HG03095 (cell line): ENCODE data around the gene GATA1.
"Not testable (repeated sequence)": the region's sequence is repeated elsewhere in the genome, so short reads cannot be mapped to it uniquely, and the experiment has no call there.

ENCODE experiments used
- ATAC-seq: cut with Tn5 transposase; IDR thresholded peaks from one replicate; pipeline ENCODE4 v1.9.1; 2021; ENCODE audit warnings: moderate library complexity; ENCODE audit not compliant: unreplicated experiment

The GATA1 gene

GRCh38 chrX:48806081-48806480 is 19.7 kb downstream of the GATA1 start:
- ATAC-seq = no peak

GRCh38 chrX:48813644-48814043 is 27.3 kb downstream of the GATA1 start:
- no peak for ATAC-seq

DNA sequence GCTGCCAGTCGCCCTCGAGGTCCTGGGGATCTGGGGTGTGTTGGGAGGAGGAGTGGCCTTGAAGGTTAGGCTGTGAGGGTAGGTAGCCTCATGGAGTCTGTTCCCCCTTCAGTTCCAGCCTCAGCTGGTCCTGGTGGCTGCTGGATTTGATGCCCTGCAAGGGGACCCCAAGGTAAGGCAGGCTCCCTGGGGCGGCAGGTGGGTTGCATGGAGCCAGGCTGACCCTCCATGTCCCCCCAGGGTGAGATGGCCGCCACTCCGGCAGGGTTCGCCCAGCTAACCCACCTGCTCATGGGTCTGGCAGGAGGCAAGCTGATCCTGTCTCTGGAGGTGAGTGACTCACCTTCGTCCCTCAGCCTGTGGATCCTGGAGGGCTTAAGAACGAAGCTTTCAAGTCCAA is 28.3 kb downstream of the GATA1 start:
- ATAC-seq = no peak

DNA sequence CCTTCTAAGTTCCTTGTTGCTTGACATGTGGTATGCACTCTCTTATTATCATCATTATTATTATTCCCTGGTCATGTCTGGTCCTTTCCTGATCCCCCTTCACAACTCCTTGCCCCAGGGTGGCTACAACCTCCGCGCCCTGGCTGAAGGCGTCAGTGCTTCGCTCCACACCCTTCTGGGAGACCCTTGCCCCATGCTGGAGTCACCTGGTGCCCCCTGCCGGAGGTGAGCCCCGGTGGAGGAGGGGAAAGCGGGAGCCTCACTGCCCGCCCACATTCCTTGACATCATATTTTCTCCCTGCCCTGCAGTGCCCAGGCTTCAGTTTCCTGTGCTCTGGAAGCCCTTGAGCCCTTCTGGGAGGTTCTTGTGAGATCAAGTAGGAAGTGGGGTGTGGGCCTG is 28.9 kb downstream of the GATA1 start:
- ATAC-seq = no peak

GRCh38 chrX:48816014-48816810 is 29.8 kb downstream of the GATA1 start:
- ATAC-seq = no peak

- no peak for ATAC-seq
These were observed 31.7 kb downstream of the GATA1 start for GRCh38 chrX:48818098-48818497.

- no peak for ATAC-seq
These were observed 32.5 kb downstream of the GATA1 start for GRCh38 chrX:48818866-48819265.

DNA sequence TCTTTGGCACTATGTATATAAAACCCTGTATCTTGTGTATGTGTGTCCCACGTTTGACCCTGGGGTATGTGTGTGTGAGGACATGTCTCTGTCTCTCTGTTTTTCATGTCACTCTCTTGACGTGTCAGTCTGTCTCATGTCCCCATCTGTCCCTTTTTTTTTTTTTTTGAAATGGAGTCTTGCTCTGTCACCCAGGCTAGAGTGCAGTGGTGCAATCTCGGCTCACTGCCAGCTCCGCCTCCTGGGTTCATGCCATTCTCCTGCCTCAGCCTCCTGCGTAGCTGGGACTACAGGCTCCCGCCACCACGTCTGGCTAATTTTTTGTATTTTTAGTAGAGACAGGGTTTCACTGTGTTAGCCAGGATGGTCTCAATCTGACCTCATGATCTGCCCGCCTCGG is 33.0 kb downstream of the GATA1 start:
- ATAC-seq = not testable (repeated sequence)

DNA sequence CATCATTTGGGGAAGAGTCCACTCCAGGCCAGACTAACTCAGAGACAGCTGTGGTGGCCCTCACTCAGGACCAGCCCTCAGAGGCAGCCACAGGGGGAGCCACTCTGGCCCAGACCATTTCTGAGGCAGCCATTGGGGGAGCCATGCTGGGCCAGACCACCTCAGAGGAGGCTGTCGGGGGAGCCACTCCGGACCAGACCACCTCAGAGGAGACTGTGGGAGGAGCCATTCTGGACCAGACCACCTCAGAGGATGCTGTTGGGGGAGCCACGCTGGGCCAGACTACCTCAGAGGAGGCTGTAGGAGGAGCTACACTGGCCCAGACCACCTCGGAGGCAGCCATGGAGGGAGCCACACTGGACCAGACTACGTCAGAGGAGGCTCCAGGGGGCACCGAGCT is 36.7 kb downstream of the GATA1 start:
- no peak for ATAC-seq

GRCh38 chrX:48824066-48824465 is 37.7 kb downstream of the GATA1 start:
- no peak for ATAC-seq

GRCh38 chrX:48826135-48826875 is 39.9 kb downstream of the GATA1 start, which contains the start of gene ERAS:
Gene ERAS (plus strand): TSS chrX:48826513. CDS start chrX:48829124, 2,611 bp downstream.
- ATAC-seq = no peak

DNA sequence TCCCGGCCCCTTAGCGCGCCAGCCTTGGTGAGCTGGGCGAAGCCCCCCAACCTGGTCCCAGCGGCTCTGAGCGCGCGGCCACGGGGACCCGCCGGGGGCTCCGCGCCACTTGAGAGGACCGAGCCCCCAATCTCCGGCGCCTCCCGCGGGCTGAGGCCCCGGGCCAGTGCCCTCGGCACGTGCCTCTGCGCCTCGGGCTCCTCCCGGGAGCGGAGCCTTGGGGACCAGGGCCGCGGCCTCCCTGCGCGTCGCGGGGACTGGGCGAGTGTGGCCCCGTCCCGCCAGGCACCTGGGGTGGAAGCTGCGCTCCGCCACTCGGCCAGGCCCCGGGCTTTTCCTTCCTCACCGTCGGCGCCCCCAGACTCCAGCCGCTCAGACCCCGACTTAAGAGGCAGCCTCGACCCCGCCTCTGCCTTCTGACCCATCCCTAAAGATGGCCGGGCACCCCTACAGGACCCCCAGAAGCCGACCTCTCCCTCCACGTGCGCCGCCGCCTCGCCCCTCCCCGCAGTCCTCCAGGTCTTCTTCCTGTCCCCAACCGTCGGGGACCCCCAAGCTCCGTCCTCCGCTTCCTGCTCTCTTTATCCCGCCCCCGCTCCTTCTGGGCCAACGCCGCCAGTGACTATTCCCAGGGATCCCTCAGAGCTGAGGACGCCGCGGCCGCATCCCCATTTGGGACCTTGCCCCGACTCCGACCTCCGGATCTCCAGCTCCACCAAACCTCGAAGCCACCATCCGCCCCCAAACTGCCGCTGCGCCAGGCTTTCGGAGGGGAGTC is 40.7 kb downstream of the GATA1 start:
- no peak for ATAC-seq

DNA sequence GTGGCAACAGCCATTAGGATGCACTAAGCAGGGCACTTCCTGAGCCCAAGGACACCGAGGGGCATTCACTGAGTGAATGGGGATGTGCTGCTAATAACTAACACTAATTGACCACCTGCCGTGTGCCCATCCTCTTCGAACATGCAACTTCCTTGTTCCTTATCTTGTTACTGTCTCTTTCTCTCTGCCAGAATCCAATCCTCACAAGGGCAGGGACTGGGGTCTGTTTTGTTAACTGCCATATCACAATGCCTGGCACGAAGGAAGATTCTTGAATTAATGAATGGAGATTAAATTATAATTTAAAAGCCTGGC is 41.2 kb downstream of the GATA1 start:
- no peak for ATAC-seq

DNA sequence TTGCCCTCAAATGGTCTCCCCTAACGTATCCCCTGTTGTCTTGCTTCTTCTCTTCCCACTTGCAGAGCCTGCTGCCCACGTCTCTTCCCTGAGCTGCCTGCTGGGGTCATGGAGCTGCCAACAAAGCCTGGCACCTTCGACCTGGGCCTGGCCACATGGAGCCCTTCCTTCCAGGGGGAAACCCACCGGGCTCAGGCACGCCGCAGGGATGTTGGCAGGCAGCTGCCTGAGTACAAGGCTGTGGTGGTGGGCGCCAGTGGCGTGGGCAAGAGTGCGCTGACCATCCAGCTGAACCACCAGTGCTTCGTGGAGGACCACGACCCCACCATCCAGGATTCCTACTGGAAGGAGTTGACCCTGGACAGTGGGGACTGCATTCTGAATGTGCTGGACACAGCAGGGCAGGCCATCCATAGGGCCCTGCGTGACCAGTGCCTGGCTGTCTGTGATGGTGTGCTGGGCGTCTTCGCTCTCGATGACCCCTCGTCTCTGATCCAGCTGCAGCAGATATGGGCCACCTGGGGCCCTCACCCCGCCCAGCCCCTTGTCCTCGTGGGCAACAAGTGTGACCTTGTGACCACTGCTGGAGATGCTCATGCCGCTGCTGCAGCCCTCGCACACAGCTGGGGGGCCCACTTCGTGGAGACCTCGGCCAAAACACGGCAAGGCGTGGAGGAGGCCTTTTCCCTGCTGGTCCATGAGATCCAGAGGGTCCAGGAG is 42.8 kb downstream of the GATA1 start:
- ATAC-seq = no peak

DNA sequence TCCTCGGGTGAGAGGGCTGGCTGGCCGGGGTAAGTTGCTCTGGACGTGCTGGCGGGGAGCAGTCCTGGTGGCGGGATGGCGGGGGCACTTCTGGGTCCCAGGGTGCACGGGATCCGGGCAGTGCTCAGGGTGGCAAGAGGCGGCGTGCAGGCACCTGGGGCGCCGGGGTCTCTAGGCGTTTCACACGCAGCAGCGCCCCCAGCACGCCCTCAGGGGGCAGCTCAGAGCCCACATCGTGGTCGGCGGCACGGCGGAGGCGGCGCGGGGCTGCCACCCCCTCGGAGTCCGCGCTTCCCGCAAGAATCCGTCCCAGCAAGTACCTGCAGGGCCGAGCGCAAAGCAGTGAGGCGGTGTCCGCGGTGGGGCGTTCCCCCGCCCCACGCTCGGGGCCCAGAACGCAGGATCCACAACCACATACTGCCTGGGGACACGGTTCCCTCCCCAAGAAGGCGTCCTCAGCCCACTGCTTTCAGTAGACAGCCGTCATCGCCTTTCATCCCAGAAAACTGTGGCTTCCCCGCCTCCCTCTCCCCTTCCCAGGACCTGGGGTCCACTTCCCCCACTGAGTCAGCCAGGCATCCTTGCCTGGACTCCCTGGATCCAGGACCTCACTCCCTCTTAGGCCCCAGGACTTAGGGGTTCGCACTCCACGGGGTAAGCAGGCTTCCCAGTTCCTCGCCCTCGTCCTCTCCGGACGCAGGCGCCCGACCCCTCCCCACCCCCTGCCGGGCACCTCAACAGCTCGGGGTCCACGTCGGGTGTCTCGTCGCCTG is 44.9 kb downstream of the GATA1 start:
- no peak for ATAC-seq

DNA sequence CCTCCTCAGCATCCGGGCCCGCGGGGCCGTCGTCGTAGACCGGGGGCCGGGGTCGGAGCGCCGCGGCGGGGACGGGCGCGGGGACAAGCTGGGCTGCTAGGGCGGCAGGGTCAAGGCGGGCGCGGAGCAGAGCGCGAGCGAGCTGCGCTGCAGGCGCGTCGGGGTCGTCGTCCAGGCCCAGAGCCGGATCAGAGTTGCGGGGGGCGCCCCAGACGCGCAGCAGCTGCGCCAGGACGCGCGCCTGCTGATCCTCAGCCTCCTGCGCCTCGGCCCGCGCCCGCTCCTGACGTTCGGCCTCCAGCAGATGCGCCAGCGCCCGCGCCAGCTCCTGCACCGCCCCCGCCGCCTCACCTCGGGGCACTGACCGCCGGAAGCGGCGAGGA is 45.5 kb downstream of the GATA1 start:
- ATAC-seq = no peak

GRCh38 chrX:48833542-48834138 is 47.2 kb downstream of the GATA1 start:
- ATAC-seq = no peak

DNA sequence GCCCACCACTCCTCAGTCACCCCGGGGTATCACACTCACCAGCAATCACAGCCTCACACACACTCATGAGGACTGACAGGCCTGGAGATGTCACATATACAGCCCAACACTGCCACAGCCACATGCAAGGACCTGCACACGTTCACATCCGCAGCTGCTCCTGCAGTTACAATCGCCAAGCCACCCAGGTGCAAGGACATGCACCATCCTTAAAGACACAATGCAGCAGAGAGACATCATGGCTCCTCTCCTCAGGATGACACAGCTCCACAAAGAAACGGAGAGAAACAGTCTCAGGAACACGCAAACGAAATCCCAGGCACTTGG is 48.0 kb downstream of the GATA1 start:
- ATAC-seq = no peak

- ATAC-seq = no peak
These were observed 49.3 kb downstream of the GATA1 start, which contains the start of gene PCSK1N for GRCh38 chrX:48835524-48836329. Gene PCSK1N (minus strand): TSS chrX:48835610. CDS start chrX:48835532, 78 bp downstream.
